HCT116 (cell line): ENCODE results near the gene UBXN2A. TPM values are rescaled to one million over a fixed set of nuclear protein-coding genes. Genes with fewer than 3 reads are reported as not detected.

Experiments
- ATAC-seq: fragments of 200-7000 bp; cut with Tn5 transposase; 2 replicates; pipeline ENCODE4 v1.9.1; 2020; ENCODE audit warnings: mild to moderate bottlenecking, moderate library complexity
- BruUV-seq: library from RNA; stranded (reverse); fragments of 400-500 nt; replicated peaks from 2 replicates; lab custom pipeline; 2021; lab: Mats Ljungman, UMichigan
- CTCF ChIA-PET: fragments of 300-600 bp; sonication (Branson Sonifier 250); formaldehyde crosslinking; loops from one replicate; lab custom pipeline; 2021; ENCODE audit warnings: antibody characterized with exemption; lab: Charles Lee
- POLR2A ChIA-PET: fragments of 300-600, 350-600 bp; sonication (Branson Sonifier 250); formaldehyde crosslinking; loops from one replicate; lab custom pipeline; 2021; ENCODE audit warnings: antibody characterized with exemption; lab: Charles Lee
- RAD21 ChIA-PET, 2 experiments: fragments of 300-600 bp; sonication (Branson Sonifier 250); formaldehyde crosslinking; loops; one replicate each; lab custom pipeline; 2023; ENCODE audit warnings: low total read pairs in 2 of 2; ENCODE audit not compliant: uncharacterized antibody in 2 of 2, unreplicated experiment in 2 of 2, low non-redundant PET in 1 of 2; lab: Charles Lee
- DNase-seq: peaks from one replicate; pipeline ENCODE4 v3.0.0-alpha.2; 2010; ENCODE audit warnings: low read depth, low spot score
- H2AFZ ChIP-seq: fragments of 200-600 bp; shearing (Covaris generic), sonication (generic); 2 replicates; pipeline ENCODE4 v1.6.1; 2017; ENCODE audit warnings: low read depth, mixed run types, mixed read lengths, antibody characterized with exemption, low read length; ENCODE audit not compliant: poor library complexity, severe bottlenecking
- H3K27ac ChIP-seq: 2 replicates; pipeline ENCODE4 v1.5.1; 2012; ENCODE audit warnings: low read depth, low read length
- H3K27me3 ChIP-seq: fragments of 200-600 bp; sonication (generic); 2 replicates; pipeline ENCODE4 v1.6.1; 2016; ENCODE audit warnings: mixed run types, low read length, mixed read lengths; ENCODE audit not compliant: insufficient read depth
- H3K36me3 ChIP-seq, 2 experiments: fragments of 200-500 bp in 1 of 2; fragments of 200-600 bp in 1 of 2; sonication (Bioruptor generic) in 1 of 2; sonication (generic) in 1 of 2; 2 replicates each; pipeline versions ENCODE4 v1.5.1 to v1.6.1; 2014 to 2016; ENCODE audit warnings: low read length in 2 of 2, inconsistent platforms in 1 of 2, mixed read lengths in 1 of 2, mixed run types in 1 of 2; ENCODE audit not compliant: insufficient read depth in 2 of 2, control insufficient read depth in 1 of 2
- H3K4me1 ChIP-seq, 2 experiments: fragments of 200-600 bp in 1 of 2; sonication (generic) in 1 of 2; 2 replicates each; pipeline versions ENCODE4 v1.5.1 to v1.6.1; 2012 to 2017; ENCODE audit warnings: low read length in 2 of 2, inconsistent platforms in 1 of 2, mild to moderate bottlenecking in 1 of 2, mixed read lengths in 1 of 2, mixed run types in 1 of 2, moderate library complexity in 1 of 2; ENCODE audit not compliant: insufficient read depth in 2 of 2, control insufficient read depth in 1 of 2
- H3K4me2 ChIP-seq: fragments of 200-600 bp; sonication (generic); 2 replicates; pipeline ENCODE4 v1.6.1; 2017; ENCODE audit warnings: mixed run types, low read length, mixed read lengths
- H3K4me3 ChIP-seq, 2 experiments: fragments of 200-600 bp in 1 of 2; sonication (generic) in 1 of 2; replicated peaks in 1 of 2; 2 replicates each; pipeline ENCODE4 v1.5.1; 2011 to 2016; ENCODE audit warnings: low read length in 2 of 2, control low read depth in 1 of 2, low read depth in 1 of 2, mild to moderate bottlenecking in 1 of 2, mixed read lengths in 1 of 2, mixed run types in 1 of 2
- H3K79me2 ChIP-seq: fragments of 200-600 bp; sonication (generic); 2 replicates; pipeline ENCODE4 v1.6.1; 2017; ENCODE audit warnings: mild to moderate bottlenecking, mixed run types, low read length, moderate library complexity, mixed read lengths; ENCODE audit not compliant: insufficient read depth
- H3K9ac ChIP-seq: fragments of 200-600 bp; sonication (generic); 2 replicates; pipeline ENCODE4 v1.6.1; 2016; ENCODE audit warnings: low read length, mixed read lengths
- H3K9me2 ChIP-seq: fragments of 200-600 bp; sonication (generic), shearing (Covaris generic); 2 replicates; pipeline ENCODE4 v1.6.1; 2017; ENCODE audit warnings: mixed run types, mild to moderate bottlenecking, moderate library complexity; ENCODE audit not compliant: insufficient read depth
- H3K9me3 ChIP-seq, 2 experiments: fragments of 200-500 bp in 1 of 2; fragments of 200-600 bp in 1 of 2; sonication (Bioruptor generic) in 1 of 2; sonication (generic) in 1 of 2; 2 replicates each; pipeline ENCODE4 v1.6.1; 2014 to 2017; ENCODE audit warnings: low read length in 2 of 2, mixed read lengths in 2 of 2, inconsistent platforms in 1 of 2, low read depth in 1 of 2, mild to moderate bottlenecking in 1 of 2, mixed run types in 1 of 2, moderate library complexity in 1 of 2; ENCODE audit not compliant: control insufficient read depth in 1 of 2, insufficient read depth in 1 of 2
- H4K20me1 ChIP-seq: fragments of 200-600 bp; sonication (generic), shearing (Covaris generic); 2 replicates; pipeline ENCODE4 v1.6.1; 2017; ENCODE audit warnings: mixed run types, mild to moderate bottlenecking, moderate library complexity; ENCODE audit not compliant: insufficient read depth
- ELF1 ChIP-seq: IDR thresholded peaks from 2 replicates; pipeline ENCODE4 v1.6.1; 2012; ENCODE audit warnings: low read depth, borderline replicate concordance
- EZH2 ChIP-seq: fragments of 200-600 bp; sonication (generic); IDR thresholded peaks from 2 replicates; pipeline ENCODE4 v1.6.1; 2017; ENCODE audit warnings: antibody characterized with exemption, mixed run types
- EZH2phosphoT487 ChIP-seq: fragments of 200-600 bp; IDR thresholded peaks from 2 replicates; pipeline ENCODE4 v1.6.1; 2018; ENCODE audit warnings: antibody characterized with exemption, borderline replicate concordance
- JUND ChIP-seq: IDR thresholded peaks from 2 replicates; pipeline ENCODE4 v1.6.1; 2012
- POLR2A ChIP-seq: IDR thresholded peaks from 2 replicates; pipeline ENCODE4 v1.7.0; 2011; ENCODE audit warnings: borderline replicate concordance; ENCODE audit not compliant: insufficient read depth, insufficient read length; ENCODE audit errors: extremely low read depth
- POLR2AphosphoS5 ChIP-seq: IDR thresholded peaks from 2 replicates; pipeline ENCODE4 v1.6.1; 2011; ENCODE audit warnings: mild to moderate bottlenecking, low read depth, low read length, moderate library complexity
- RAD21 ChIP-seq: IDR thresholded peaks from 2 replicates; pipeline ENCODE4 v1.6.1; 2012; ENCODE audit warnings: low read depth, mild to moderate bottlenecking
- SIN3A ChIP-seq: IDR thresholded peaks from 2 replicates; pipeline ENCODE4 v1.6.1; 2012; ENCODE audit warnings: low read depth
- YY1 ChIP-seq: IDR thresholded peaks from 2 replicates; pipeline ENCODE4 v1.6.1; 2011; ENCODE audit warnings: low read length, low read depth, moderate library complexity, mild to moderate bottlenecking; ENCODE audit not compliant: insufficient replicate concordance; ENCODE audit errors: extremely low read depth
- ZNF274 ChIP-seq: fragments of 200-500 bp; sonication (Bioruptor generic); IDR thresholded peaks from 2 replicates; pipeline ENCODE4 v1.6.1; 2014; ENCODE audit warnings: mild to moderate bottlenecking, low read depth, low read length, inconsistent platforms
- intact Hi-C: fragments of 100-400 bp; cut with micrococcal nuclease; formaldehyde crosslinking; loops from 2 replicates; pipeline ENCODE4 v1.10.0; 2022
- total RNA-seq: library from RNA; stranded (reverse); gene quantifications from one replicate; pipeline ENCODE4 v1.2.1, GENCODE V29; 2021; ENCODE audit not compliant: unreplicated experiment
- TF ChIP-seq, protein P1 (sequence below): IDR thresholded peaks from 2 replicates; pipeline ENCODE4 v1.6.1; 2011; ENCODE audit warnings: mild to moderate bottlenecking, low read length, moderate library complexity; ENCODE audit not compliant: insufficient replicate concordance; ENCODE audit errors: extremely low read depth
- TF ChIP-seq, protein P2 (sequence below): IDR thresholded peaks from 2 replicates; pipeline ENCODE4 v1.6.1; 2012
- TF ChIP-seq, protein P3 (sequence below): IDR thresholded peaks from 2 replicates; pipeline ENCODE4 v1.6.1; 2012; ENCODE audit warnings: low read depth
- TF ChIP-seq, protein P4 (sequence below): IDR thresholded peaks from 2 replicates; pipeline ENCODE4 v1.6.1; 2012

The UBXN2A gene
- total RNA-seq, 1 experiment from 2014 or later = 14.1 TPM

DNA sequence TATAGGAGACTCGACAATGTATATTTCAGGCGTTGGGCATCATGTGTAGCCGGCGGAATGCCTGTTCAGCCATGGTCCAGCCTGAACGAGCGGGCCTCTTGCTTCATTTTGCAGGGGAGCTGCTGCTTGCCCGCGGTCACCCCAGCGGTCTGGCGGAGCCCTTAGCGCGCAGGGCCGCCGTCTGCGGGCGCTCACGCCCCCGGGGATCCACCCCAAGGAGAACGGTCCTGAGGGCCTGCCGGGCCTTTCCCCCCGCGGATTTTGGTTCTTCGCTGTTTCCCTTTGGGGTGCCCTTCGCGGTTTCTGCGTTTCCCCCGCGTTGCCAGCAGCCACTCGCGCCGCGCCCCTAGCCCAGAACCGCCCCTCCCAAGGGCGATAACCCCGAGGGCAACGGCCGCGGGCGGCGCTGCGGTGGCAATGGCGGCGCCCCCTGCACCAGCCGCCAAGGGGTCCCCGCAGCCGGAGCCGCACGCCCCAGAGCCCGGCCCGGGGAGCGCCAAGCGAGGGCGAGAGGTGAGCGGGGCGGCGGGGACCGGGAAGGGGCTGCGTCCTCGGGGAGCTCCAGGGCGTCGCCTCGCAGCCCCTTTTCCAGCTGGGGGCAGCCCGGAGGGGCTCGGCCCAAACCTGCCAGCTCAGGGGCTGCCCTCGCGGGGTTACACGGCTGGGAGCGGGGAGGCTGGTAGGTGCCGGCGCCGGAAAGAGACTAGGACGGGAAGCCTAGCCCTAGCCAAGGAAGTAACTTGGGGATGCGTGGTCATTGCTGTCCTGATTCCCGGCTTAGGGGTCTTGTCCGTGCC is 69.6 kb downstream of the UBXN2A start, which contains the start of gene MFSD2B (continued):
- TF ChIP-seq ZNF274 (no peak), EZH2 (no peak), JUND (no peak)

DNA sequence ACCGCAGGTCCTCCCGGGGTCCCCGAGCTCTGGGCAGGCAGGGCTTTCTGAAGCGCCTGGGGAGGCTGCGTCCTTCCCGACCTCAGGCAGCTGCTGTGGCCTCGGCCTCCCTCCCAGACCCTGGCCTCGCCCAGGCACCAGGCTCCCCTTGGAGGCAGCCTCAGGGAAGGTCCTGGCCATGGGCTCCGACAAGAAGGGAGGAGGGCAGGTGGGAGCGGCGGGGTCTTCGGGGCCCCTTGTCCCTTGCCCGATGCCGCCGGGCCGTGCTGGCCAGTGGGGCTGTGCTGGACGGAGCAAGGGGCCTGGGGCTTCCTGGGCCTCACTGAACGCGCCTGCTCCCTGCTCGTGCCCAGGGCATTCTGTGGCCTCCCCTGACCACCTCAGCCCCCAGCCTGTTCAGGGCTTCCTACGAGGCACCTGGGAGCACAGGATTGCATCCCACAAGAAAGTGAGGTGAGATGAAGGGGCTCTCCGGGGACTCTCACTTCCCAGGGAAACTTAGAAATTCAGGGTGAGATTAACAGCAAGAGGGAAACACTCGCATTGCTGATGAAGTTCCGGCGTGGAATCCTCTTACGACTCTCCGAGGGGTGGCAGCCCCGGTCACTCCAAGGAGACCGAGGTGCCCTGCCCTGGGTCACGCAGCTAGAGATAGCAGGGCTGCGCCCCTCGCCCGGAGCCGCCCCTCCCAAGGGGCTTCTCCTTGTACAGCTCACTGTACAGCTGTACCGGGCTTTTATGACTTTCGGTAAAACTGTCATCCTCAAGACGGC is 70.4 kb downstream of the UBXN2A start:
- RAD21 ChIA-PET = no interaction called here
- no TSS peak for BruUV-seq
- POLR2A ChIA-PET = no interaction called here
- ATAC-seq = no peak
- Histone ChIP-seq H3K9me2 (no peaks in the 10 kb centered on the region), H3K9me3 (no peaks in the 10 kb centered on the region), H3K4me3 (no peak overlapping the region), H3K79me2 (no peaks in the 10 kb centered on the region), H2AFZ (no peak overlapping the region), H4K20me1 (no peaks in the 10 kb centered on the region), H3K4me1 (peaks cover 6 to 11% of the 10 kb centered on the region in 2 experiments), H3K9ac (no peak overlapping the region), H3K4me2 (no peak overlapping the region), H3K27me3 (no peaks in the 10 kb centered on the region), H3K27ac (no peak overlapping the region), H3K36me3 (no peaks in the 10 kb centered on the region)
- intact Hi-C loops = no loop called here
- TF ChIP-seq, protein P1, sequence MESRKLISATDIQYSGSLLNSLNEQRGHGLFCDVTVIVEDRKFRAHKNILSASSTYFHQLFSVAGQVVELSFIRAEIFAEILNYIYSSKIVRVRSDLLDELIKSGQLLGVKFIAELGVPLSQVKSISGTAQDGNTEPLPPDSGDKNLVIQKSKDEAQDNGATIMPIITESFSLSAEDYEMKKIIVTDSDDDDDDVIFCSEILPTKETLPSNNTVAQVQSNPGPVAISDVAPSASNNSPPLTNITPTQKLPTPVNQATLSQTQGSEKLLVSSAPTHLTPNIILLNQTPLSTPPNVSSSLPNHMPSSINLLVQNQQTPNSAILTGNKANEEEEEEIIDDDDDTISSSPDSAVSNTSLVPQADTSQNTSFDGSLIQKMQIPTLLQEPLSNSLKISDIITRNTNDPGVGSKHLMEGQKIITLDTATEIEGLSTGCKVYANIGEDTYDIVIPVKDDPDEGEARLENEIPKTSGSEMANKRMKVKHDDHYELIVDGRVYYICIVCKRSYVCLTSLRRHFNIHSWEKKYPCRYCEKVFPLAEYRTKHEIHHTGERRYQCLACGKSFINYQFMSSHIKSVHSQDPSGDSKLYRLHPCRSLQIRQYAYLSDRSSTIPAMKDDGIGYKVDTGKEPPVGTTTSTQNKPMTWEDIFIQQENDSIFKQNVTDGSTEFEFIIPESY = no peak
- no peak for TF ChIP-seq ELF1
- TF ChIP-seq SIN3A = no peak
- no peak for TF ChIP-seq RAD21
- TF ChIP-seq, protein P2, sequence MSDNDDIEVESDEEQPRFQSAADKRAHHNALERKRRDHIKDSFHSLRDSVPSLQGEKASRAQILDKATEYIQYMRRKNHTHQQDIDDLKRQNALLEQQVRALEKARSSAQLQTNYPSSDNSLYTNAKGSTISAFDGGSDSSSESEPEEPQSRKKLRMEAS = no peak
- TF ChIP-seq, protein P3, sequence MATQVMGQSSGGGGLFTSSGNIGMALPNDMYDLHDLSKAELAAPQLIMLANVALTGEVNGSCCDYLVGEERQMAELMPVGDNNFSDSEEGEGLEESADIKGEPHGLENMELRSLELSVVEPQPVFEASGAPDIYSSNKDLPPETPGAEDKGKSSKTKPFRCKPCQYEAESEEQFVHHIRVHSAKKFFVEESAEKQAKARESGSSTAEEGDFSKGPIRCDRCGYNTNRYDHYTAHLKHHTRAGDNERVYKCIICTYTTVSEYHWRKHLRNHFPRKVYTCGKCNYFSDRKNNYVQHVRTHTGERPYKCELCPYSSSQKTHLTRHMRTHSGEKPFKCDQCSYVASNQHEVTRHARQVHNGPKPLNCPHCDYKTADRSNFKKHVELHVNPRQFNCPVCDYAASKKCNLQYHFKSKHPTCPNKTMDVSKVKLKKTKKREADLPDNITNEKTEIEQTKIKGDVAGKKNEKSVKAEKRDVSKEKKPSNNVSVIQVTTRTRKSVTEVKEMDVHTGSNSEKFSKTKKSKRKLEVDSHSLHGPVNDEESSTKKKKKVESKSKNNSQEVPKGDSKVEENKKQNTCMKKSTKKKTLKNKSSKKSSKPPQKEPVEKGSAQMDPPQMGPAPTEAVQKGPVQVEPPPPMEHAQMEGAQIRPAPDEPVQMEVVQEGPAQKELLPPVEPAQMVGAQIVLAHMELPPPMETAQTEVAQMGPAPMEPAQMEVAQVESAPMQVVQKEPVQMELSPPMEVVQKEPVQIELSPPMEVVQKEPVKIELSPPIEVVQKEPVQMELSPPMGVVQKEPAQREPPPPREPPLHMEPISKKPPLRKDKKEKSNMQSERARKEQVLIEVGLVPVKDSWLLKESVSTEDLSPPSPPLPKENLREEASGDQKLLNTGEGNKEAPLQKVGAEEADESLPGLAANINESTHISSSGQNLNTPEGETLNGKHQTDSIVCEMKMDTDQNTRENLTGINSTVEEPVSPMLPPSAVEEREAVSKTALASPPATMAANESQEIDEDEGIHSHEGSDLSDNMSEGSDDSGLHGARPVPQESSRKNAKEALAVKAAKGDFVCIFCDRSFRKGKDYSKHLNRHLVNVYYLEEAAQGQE = no peak
- no peak for TF ChIP-seq JUND
- no peak for TF ChIP-seq EZH2phosphoT487
- no peak for TF ChIP-seq POLR2A
- TF ChIP-seq POLR2AphosphoS5 = no peak
- no peak for TF ChIP-seq YY1
- TF ChIP-seq, protein P4, sequence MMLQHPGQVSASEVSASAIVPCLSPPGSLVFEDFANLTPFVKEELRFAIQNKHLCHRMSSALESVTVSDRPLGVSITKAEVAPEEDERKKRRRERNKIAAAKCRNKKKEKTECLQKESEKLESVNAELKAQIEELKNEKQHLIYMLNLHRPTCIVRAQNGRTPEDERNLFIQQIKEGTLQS = no peak
- no peak for DNase-seq
- CTCF ChIA-PET = no interaction called here
